Neural cell (in vitro differentiated cells): ENCODE data around the gene SYNGR2. TPM values are rescaled to one million over a fixed set of nuclear protein-coding genes. Genes with fewer than 3 reads are reported as not detected.

Experiments
- H2AFZ ChIP-seq: fragments of 200-600, 300-800 bp; sonication (generic), shearing (Covaris generic); 2 replicates; pipeline ENCODE4 v1.6.0; 2014; ENCODE audit warnings: low read depth, mild to moderate bottlenecking, antibody characterized with exemption, low read length, moderate library complexity
- H3F3A ChIP-seq: fragments of 200-600 bp; shearing (Covaris generic); 2 replicates; pipeline ENCODE4 v1.6.1; 2016; ENCODE audit warnings: mild to moderate bottlenecking, moderate library complexity, mixed read lengths, antibody characterized with exemption, low read length; ENCODE audit not compliant: insufficient read depth, poor library complexity, severe bottlenecking
- H3K27ac ChIP-seq: fragments of 200-600, 300-800 bp; sonication (generic), shearing (Covaris generic); 2 replicates; pipeline ENCODE4 v1.5.1; 2014; ENCODE audit warnings: mild to moderate bottlenecking, low read length, moderate library complexity
- H3K27me3 ChIP-seq: fragments of 300-800, 200-600 bp; sonication (generic), shearing (Covaris generic); 2 replicates; pipeline ENCODE4 v1.6.0; 2014; ENCODE audit warnings: mild to moderate bottlenecking, low read depth, low read length, moderate library complexity; ENCODE audit not compliant: insufficient read depth
- H3K36me3 ChIP-seq: fragments of 300-800, 200-600 bp; sonication (generic), shearing (Covaris generic); 2 replicates; pipeline ENCODE4 v1.5.1; 2014; ENCODE audit warnings: mild to moderate bottlenecking, antibody characterized with exemption, low read length, moderate library complexity; ENCODE audit not compliant: insufficient read depth
- H3K4me2 ChIP-seq: fragments of 300-800, 200-600 bp; sonication (generic), shearing (Covaris generic); 2 replicates; pipeline ENCODE4 v1.6.0; 2014; ENCODE audit warnings: mild to moderate bottlenecking, low read length
- H3K4me3 ChIP-seq: fragments of 300-800, 200-600 bp; sonication (generic), shearing (Covaris generic); 2 replicates; pipeline ENCODE4 v1.5.1; 2014; ENCODE audit warnings: mild to moderate bottlenecking, low read length, moderate library complexity
- H3K79me2 ChIP-seq: fragments of 200-600 bp; shearing (Covaris generic); replicated peaks from 2 replicates; pipeline ENCODE4 v1.6.0; 2014; ENCODE audit warnings: mild to moderate bottlenecking, low read length, moderate library complexity; ENCODE audit not compliant: insufficient read depth
- H3K9ac ChIP-seq: fragments of 300-800, 200-600 bp; sonication (generic), shearing (Covaris generic); 2 replicates; pipeline ENCODE4 v1.6.1; 2016; ENCODE audit warnings: mild to moderate bottlenecking, low read length, mixed read lengths
- H3K9me2 ChIP-seq: fragments of 200-600 bp; shearing (Covaris generic); 2 replicates; pipeline ENCODE4 v1.6.1; 2016; ENCODE audit warnings: mild to moderate bottlenecking, low read length, mixed read lengths; ENCODE audit not compliant: insufficient read depth
- H3K9me3 ChIP-seq: fragments of 200-600, 300-800 bp; sonication (generic), shearing (Covaris generic); 2 replicates; pipeline ENCODE4 v1.6.1; 2016; ENCODE audit warnings: mild to moderate bottlenecking, mixed run types, low read length, moderate library complexity, mixed read lengths
- H4K20me1 ChIP-seq: fragments of 200-600 bp; shearing (Covaris generic); 2 replicates; pipeline ENCODE4 v1.6.1; 2016; ENCODE audit warnings: mild to moderate bottlenecking, mixed run types; ENCODE audit not compliant: insufficient read depth
- CTCF ChIP-seq: fragments of 450-650 bp; IDR thresholded peaks from 2 replicates; pipeline ENCODE4 v1.5.1; 2014; ENCODE audit warnings: antibody characterized with exemption, mild to moderate bottlenecking, moderate library complexity; ENCODE audit not compliant: poor library complexity, severe bottlenecking
- EP300 ChIP-seq: fragments of 450-650 bp; conservative IDR thresholded peaks from 2 replicates; pipeline ENCODE4 v1.6.1; 2014; ENCODE audit warnings: antibody characterized with exemption, mild to moderate bottlenecking, moderate library complexity; ENCODE audit not compliant: poor library complexity, severe bottlenecking
- EZH2 ChIP-seq: fragments of 200-600, 300-800 bp; shearing (Covaris generic), sonication (generic); IDR thresholded peaks from 2 replicates; pipeline ENCODE4 v1.6.1; 2014; ENCODE audit warnings: antibody characterized with exemption, low read length, borderline replicate concordance, mild to moderate bottlenecking; ENCODE audit not compliant: insufficient read depth, poor library complexity, severe bottlenecking
- MXI1 ChIP-seq: fragments of 450-650 bp; conservative IDR thresholded peaks from 2 replicates; pipeline ENCODE4 v1.6.1; 2014; ENCODE audit warnings: antibody characterized with exemption, mild to moderate bottlenecking; ENCODE audit not compliant: poor library complexity, severe bottlenecking
- POLR2AphosphoS5 ChIP-seq: IDR thresholded peaks from 2 replicates; pipeline ENCODE4 v1.6.1; 2012
- RAD21 ChIP-seq: fragments of 450-650 bp; conservative IDR thresholded peaks from 2 replicates; pipeline ENCODE4 v1.6.1; 2014; ENCODE audit warnings: antibody characterized with exemption, mild to moderate bottlenecking, moderate library complexity
- SMC3 ChIP-seq: fragments of 450-650 bp; conservative IDR thresholded peaks from 2 replicates; pipeline ENCODE4 v1.6.1; 2014; ENCODE audit warnings: antibody characterized with exemption, mild to moderate bottlenecking, moderate library complexity; ENCODE audit not compliant: poor library complexity
- TAF1 ChIP-seq: IDR thresholded peaks from 2 replicates; pipeline ENCODE4 v1.6.1; 2012; ENCODE audit warnings: low read depth
- polyA plus RNA-seq: library from polyadenylated mRNA; depleted of rRNA; stranded (reverse); fragments of >200 nt; gene quantifications from 2 replicates; pipeline ENCODE4 v1.2.3, GENCODE V29; 2014
- TF ChIP-seq, protein P1 (sequence below): IDR thresholded peaks from 2 replicates; pipeline ENCODE4 v1.6.1; 2012; ENCODE audit warnings: borderline replicate concordance

The SYNGR2 gene
- polyA plus RNA-seq, 1 donor from 2014 or later, result 3.9 TPM

DNA sequence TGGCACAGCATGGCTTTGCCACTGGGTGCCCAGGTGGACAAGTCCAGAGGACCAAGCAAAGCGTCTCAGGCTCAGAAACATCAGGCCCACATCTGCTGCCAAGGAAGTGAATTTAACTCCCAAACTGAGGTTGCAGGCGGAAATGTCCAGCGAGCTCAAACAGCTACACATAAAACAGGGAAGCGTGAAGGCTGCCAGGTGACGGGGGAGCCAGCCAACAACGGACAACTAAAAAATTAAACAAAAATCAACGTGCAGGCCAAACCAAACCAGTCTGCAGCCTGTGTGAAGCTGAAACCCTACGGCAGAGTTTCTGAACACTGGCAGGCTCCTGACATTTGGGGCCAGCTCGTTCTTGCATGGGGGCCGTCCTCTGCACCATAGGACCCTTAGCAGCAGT is 16.0 kb downstream of the SYNGR2 start:
- Histone ChIP-seq H3K9ac (no peak overlapping the region), H3F3A (no peaks in the 10 kb centered on the region), H3K27ac (no peak overlapping the region), H3K4me3 (no peak overlapping the region), H3K27me3 (no peaks in the 10 kb centered on the region), H3K36me3 (no peaks in the 10 kb centered on the region), H3K9me3 (no peaks in the 10 kb centered on the region), H4K20me1 (no peaks in the 10 kb centered on the region), H2AFZ (no peak overlapping the region), H3K79me2 (peaks cover 4% of the 10 kb centered on the region), H3K4me2 (no peak overlapping the region), H3K9me2 (no peaks in the 10 kb centered on the region)
- TF ChIP-seq SMC3, result no peak

GRCh38 chr17:78184868-78185267 is 16.5 kb downstream of the SYNGR2 start:
- Histone ChIP-seq H3K27me3 (no peaks in the 10 kb centered on the region), H3K9me2 (no peaks in the 10 kb centered on the region), H3K9ac (no peak overlapping the region), H3F3A (no peaks in the 10 kb centered on the region), H3K36me3 (no peaks in the 10 kb centered on the region), H3K4me2 (no peak overlapping the region), H2AFZ (no peak overlapping the region), H3K9me3 (no peaks in the 10 kb centered on the region), H3K4me3 (no peak overlapping the region), H3K27ac (no peak overlapping the region), H4K20me1 (no peaks in the 10 kb centered on the region), H3K79me2 (peaks cover 4% of the 10 kb centered on the region)
- TF ChIP-seq, protein P1, sequence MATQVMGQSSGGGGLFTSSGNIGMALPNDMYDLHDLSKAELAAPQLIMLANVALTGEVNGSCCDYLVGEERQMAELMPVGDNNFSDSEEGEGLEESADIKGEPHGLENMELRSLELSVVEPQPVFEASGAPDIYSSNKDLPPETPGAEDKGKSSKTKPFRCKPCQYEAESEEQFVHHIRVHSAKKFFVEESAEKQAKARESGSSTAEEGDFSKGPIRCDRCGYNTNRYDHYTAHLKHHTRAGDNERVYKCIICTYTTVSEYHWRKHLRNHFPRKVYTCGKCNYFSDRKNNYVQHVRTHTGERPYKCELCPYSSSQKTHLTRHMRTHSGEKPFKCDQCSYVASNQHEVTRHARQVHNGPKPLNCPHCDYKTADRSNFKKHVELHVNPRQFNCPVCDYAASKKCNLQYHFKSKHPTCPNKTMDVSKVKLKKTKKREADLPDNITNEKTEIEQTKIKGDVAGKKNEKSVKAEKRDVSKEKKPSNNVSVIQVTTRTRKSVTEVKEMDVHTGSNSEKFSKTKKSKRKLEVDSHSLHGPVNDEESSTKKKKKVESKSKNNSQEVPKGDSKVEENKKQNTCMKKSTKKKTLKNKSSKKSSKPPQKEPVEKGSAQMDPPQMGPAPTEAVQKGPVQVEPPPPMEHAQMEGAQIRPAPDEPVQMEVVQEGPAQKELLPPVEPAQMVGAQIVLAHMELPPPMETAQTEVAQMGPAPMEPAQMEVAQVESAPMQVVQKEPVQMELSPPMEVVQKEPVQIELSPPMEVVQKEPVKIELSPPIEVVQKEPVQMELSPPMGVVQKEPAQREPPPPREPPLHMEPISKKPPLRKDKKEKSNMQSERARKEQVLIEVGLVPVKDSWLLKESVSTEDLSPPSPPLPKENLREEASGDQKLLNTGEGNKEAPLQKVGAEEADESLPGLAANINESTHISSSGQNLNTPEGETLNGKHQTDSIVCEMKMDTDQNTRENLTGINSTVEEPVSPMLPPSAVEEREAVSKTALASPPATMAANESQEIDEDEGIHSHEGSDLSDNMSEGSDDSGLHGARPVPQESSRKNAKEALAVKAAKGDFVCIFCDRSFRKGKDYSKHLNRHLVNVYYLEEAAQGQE, result no peak
- TF ChIP-seq EZH2 (no peak), MXI1 (no peak), EP300 (no peak), POLR2AphosphoS5 (no peak), SMC3 (no peak), RAD21 (no peak), CTCF (no peak), TAF1 (no peak)
